Cortex of kidney (tissue), 1 donor: Measurements from ENCODE around the gene IGIP.

Experiments used
- DNase-seq: peaks from one replicate; lab custom pipeline; 2025; lab: John Stamatoyannopoulos, UW

Gene IGIP

DNA sequence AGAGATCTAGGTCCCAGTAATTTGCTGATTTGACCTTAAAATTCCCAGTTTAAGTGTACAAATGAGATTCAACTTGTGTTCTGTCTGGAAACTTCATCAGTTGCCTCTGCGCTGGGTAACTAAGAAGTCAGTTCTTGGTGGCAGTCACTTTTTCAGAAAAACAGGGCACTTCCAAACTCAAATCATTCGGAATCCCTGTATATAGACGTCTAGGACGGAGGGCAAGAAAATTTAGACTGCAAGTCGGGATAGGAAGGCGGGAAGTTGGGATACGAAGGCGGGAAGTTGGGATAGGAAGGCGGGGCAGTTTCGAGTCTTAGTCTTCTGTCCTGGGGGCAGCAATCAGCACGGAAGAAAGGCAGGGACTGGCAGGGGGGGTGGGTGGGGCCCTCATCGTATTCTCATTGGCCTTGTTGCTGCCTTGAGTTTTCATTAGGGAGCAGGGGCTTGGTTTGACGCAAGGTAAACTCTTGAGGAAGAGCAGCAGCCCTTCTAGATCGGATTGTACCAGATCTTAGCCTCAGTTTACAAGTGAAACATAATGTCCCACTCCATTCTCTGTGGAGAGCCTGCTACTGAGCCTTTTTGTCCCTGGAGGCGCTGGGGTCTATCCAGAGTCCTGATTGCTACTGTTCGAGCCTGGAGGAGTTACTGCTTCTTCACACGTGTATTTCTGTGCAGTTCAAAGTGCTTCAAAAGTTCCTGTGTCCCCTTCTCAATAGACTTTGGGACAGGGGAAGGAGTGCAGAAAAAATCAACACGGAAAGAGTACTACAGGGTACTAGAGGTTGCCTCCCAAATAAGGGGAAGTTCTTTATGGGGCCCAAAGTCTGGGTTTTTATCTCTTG, 14.5 kb upstream of the IGIP start:
- DNase-seq: no peak

- DNase-seq: no peak
Measured at GRCh38 chr5:140111859-140112551, 13.7 kb upstream of the IGIP start.

GRCh38 chr5:140112685-140113179, 13.0 kb upstream of the IGIP start:
- no peak for DNase-seq

GRCh38 chr5:140113180-140113698, 12.5 kb upstream of the IGIP start:
- no peak for DNase-seq

DNA sequence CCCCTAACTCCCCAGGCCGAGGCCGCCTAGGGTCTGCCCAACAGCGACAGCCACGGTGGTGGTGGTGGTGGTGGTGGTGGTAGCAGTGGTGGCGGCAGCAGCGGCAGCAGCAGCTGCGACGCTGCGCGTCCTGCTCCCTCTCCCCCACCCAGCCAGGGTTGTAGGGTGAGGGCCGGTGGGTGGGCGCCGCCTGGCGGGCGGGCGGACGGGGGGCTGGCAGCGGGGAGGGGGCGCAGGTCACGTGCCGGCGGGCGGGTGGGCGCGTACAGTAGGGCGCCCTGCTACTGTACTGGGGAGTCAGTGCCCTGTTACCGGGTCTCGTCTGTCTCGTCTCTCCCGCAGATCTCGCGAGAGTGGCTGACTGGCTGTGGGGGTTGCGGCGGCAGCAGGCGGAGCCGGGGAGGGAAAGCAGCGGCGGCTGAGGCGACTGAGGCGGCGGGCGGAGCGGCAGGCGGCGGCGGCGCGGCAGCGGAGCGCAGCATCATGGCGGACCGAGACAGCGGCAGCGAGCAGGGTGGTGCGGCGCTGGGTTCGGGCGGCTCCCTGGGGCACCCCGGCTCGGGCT, 12.0 kb upstream of the IGIP start, which contains the start of gene PURA:
PURA (plus strand) TSS at position 411 of the 565 bp plus-strand sequence; CDS start at position 484, 73 bp downstream.
- DNase-seq: peak; percentile 19

GRCh38 chr5:140114341-140115185, 11.2 kb upstream of the IGIP start:
- no peak for DNase-seq

DNA sequence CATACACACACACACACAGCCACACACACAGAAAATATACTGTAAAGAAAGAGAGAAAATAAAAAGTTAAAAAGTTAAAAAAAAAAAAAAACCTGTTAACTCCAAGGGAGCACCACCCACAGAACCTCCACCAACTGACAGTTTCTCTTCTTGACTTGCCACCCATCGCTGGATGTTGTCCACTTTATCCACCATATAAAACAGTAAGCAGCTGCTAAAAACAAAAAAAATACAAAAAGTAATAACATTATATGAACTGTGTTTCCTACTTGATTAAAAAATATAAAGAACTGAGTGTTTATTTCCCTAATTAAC, 10.6 kb upstream of the IGIP start:
- DNase-seq: no peak

DNA sequence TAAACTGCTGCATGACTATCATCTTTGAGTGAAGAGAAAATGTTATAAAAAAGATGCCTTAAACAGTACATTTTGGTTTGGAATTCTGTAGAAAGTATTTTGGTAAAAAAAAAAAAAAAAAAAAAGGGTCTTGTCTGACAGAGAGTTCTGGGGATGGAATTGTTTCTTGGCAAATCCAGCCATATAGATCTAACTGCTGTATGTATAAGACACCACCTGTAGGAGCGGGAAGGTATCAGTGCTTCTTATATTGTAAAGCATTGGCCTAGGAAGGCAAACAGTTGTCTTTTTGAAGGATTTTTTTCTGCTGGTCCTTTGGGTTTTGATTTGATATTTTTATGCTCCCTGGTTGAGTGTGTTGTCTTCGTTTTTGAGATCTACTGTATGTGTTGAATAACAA, 9.0 kb upstream of the IGIP start:
- no peak for DNase-seq

DNA sequence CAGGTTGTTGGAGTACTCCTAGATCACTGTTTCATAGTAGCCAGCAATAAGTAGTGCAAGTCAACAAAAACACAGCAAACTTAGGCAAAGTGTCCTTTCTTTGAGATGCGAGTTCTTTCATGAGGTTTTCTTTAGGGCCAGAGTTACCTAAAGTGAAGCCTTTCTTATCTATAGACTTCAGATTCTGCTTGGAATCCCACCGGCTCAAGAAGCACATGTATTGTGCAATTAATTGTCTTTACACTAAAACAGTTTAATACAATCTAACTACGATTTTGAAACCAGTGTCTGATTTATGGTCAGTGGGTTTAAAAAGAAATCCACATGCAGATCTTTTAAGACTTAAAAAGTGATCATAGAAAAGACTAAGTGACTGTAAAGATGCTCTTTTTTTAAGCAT, 8.2 kb upstream of the IGIP start:
- no peak for DNase-seq

DNA sequence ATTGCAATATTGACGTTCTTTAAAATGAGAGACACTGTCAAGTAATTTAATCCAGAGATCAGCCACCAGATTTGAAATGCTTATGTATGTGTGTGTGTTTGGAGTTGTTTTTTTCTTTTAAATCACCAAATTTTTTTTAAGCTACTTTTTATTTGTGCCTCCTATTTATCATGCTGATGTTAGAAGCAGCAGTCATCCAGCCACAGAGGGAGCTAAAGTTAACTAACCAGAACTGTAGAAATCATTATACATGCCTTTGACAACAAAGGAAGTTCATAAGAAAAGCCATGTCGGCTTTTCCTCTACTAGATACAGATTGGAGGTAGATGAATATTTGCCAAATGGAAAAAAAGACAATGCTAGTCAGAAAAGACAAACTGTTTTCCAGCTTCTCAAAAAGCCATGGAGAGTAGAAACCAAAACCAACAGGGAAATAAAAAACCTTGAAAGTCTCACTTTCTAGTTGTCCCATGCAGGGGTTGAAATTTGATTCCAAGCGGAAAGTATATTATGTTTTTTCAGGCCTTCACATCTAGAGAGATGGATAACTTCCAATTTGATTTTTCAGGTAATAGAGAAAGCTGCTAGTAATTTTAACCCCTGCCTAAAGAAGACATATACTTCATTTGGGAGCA, 7.3 kb upstream of the IGIP start:
- DNase-seq: no peak

DNA sequence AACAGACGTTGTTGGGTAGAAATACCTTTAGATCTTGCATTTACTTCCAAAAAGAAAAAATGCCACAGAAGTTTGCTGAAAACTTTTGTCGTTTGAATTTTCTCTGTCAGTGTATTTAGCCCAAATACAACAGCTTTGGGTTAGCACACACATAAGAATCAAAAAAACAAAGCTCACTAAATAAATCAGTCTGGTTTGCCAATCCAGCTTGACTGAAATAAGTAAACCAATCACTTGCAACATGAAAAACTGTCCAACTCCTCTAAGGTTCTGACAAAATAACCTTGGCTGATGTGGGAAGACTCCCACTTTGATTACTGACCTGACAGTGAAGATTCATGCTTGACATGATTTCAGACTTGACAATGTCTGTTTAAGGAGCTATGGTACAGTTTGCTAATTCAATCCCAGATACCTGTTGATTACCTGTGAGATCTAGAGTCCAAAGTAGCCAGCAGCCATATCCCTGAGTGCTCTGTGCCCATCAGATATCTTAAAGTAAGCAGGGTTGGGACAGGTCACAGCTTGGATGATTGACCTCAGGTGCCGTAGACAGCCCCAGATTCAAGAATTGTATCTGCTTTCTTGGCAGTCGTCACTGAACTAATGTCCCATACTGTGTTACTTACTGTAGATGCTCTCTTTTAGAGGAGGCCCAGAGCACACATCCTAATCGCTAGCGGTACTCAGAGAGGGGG, 727 bp downstream of the IGIP start:
- no peak for DNase-seq

DNA sequence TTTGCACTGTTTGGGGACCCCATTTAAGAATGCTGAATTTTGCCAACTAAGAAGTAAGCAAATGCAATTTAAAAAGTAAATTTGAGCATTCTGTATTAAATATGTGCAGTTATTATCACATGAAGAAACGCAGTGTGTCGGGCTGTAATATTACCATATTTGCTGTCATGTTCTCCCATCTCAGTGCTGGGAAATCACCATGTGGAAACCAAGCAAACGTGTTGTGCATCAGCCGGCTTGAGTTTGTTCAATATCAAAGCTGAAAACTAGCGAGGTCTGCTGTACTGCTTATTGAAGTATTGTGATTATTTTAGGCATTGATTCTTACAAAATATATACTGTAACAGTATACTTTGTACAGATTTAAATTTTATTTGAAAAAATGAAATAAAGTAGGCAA, 2.6 kb downstream of the IGIP start:
- no peak for DNase-seq

DNA sequence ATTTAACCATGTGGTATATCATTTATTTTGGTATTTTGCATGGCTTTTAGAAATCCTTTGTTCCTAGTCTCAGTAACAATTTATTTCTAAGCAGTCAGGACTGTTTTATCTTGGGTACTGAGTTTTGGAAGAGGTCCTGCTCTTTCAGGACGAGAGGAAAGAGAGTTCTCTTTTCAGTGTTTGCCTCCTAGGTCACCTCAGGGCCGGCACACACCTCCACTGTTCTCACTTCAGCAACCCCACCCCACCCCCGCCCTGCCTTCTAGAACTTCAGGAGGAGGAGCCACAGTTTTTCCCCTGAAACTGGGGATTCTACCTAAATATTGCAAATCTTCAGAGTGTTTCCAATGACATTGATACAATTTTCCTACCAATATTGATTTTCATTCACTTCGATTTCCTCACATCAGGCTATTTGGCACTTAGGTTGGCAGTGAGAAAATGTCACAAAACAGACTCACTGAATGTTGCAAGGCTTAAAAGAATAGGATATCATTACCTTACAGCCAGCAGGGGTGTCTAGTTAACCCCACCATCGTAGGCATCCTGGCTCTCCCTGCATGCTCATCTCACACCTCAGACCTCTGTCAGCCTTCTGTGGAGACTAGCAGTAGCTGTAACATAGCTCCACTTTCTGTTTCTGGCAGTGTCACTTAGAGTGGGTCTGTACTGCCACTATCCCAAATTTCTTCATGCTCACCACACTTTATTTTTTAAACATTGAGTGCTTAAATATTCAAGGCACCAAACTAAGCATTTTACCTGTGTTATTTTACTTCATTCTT, 5.4 kb downstream of the IGIP start:
- no peak for DNase-seq

GRCh38 chr5:140131967-140132409, 6.3 kb downstream of the IGIP start:
- no peak for DNase-seq

GRCh38 chr5:140133514-140134167, 7.9 kb downstream of the IGIP start:
- DNase-seq: no peak

GRCh38 chr5:140134277-140134935, 8.7 kb downstream of the IGIP start:
- DNase-seq: no peak

DNA sequence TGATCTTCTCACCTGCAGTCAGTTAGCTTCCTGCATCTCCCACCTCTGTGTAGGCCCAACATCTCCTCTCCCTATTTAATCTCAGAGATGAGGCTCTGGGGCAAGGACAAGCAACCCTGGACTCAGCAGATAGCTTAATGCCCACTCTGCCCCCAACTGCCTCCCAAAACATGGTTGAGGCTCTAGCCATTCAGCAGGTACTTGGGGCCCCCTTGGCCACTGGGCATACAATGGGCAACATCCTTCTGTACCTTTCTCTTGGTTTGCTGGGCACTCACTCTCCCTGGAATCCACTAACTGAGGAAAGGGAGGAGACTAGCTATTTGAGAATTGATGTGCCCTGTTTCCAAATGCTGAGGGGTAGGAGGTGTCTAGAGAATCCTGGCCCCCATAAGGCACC, 9.4 kb downstream of the IGIP start:
- no peak for DNase-seq

DNA sequence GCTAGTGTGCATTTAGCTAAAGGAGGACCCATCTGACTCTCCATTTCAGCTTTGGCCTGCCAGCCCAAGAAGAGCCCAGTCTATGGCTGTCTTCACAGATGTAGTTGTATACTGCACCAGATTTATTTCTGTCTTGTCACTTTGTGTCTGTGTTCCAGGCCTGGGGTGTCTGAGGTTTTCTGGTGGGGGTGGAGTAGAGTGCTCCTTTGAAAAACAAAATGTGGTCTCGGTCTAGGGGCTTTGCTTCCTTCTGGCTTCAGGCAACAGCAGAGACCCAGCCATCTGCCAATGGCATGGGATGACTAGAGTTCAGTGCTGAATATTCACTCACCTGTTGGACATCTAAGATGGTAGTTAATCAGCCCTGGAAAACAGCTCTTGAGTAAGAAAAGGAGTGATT, 10.9 kb downstream of the IGIP start:
- no peak for DNase-seq

DNA sequence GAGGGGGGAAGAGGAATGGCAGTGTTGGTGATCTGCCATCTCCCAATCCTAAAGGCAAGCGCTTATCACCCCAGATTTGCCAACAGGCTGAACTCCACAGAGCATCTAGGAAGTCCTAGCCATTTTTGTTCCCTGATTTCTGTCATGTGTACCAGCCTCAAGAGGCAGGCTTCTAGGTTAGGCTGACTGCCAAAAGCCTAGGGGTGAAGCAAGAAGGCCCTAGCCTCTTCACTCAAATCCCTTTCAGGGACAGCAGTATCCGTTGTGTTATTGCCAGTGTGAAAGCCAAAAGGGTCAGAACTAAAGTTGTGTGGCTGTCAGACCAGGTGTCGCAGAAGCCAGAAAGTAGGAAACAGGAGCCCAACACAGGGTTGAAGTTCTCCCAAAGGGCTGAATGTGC, 14.7 kb downstream of the IGIP start:
- DNase-seq: no peak
